GM18511 (cell line): ENCODE data around the gene KRT8.
"Not testable (repeated sequence)": the region's sequence is repeated elsewhere in the genome, so short reads cannot be mapped to it uniquely, and the experiment has no call there.

Experiments
- ATAC-seq: cut with Tn5 transposase; IDR thresholded peaks from one replicate; pipeline ENCODE4 v1.9.1; 2021; ENCODE audit warnings: mild to moderate bottlenecking, moderate library complexity; ENCODE audit not compliant: unreplicated experiment

KRT8 gene

GRCh38 chr12:52876372-52876771, 28.5 kb downstream of the KRT8 start:
- ATAC-seq = no peak

DNA sequence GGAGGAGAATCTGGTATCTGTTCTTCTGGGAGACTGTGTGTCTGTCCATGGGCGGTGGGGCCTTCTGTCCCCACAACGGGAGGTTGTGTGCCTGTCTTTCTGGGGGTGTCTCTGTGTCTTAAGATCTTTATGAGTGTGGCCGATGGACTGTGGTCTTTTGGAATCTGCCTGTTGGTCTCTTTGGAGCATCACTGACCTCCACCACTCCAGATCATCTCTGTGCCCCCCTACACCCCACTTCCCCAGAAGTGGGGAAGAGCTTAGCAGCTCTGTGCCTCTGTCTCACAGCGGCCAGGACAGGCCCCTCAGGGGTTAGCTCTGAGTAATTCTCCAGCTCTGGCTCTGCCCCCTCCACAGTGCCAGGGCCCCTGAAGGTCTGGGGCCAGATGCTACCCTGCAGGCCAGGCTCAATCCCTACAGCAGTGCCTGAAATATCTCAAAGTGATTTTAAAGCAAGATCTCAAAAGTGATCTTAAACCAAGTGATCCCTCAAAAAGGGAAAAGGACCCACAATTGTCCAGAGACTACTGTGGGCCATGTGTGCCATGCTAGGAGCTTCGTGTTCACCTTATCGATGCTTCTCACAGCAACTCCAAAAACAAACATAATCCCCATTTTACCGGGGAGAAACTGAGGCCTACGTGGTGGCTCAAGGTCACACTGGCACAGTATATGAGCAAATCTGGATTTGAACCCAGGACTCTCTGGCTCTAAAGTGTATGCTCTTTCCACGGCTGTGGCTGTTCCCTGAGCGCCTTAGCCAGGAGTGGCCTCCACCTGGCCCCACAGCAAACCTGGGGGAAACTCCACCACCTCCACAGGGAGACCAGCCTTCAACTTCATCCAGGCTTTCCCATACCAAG, 30.1 kb downstream of the KRT8 start:
- no peak for ATAC-seq

- ATAC-seq = no peak
Measured at GRCh38 chr12:52873832-52874572, 30.9 kb downstream of the KRT8 start.

GRCh38 chr12:52873513-52873831, 31.4 kb downstream of the KRT8 start:
- ATAC-seq = no peak

- ATAC-seq = no peak
Measured at GRCh38 chr12:52872644-52873389, 32.1 kb downstream of the KRT8 start.

DNA sequence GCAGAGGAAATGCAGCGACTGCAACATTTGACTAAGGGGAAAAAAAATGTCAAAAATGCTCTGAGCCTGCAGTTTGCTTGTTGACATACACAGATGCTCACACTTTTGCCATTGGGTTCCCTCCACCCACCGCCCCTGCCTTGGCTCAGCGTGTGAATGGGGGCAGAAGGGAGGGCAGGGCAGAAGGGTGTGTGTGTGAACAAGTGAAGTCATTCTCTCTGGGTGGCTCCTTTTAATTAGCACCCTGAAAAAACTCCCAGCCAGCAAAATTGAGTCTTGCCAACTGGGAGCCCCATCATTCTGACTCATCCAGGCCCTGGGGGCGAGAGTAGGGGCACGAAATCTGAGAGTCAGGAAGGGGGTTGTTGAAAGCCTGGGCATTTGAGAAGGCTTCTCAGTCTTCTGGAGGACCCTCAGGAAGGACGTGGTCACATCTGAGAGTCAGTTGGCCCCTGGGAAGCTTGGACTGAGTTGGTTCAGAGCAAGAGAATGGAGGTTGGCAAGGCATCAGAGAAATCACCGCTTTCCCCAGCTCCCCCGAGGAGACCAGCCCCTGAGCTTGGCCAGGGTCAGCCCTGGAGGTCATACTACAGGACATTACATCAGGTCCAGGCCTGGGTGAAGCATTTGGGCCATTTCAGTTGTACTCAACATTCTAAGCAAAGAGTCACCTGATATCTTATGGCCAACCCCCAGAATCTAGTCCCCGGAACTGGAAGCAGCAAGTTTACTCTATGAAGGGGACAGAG, 33.4 kb downstream of the KRT8 start:
- ATAC-seq = no peak

DNA sequence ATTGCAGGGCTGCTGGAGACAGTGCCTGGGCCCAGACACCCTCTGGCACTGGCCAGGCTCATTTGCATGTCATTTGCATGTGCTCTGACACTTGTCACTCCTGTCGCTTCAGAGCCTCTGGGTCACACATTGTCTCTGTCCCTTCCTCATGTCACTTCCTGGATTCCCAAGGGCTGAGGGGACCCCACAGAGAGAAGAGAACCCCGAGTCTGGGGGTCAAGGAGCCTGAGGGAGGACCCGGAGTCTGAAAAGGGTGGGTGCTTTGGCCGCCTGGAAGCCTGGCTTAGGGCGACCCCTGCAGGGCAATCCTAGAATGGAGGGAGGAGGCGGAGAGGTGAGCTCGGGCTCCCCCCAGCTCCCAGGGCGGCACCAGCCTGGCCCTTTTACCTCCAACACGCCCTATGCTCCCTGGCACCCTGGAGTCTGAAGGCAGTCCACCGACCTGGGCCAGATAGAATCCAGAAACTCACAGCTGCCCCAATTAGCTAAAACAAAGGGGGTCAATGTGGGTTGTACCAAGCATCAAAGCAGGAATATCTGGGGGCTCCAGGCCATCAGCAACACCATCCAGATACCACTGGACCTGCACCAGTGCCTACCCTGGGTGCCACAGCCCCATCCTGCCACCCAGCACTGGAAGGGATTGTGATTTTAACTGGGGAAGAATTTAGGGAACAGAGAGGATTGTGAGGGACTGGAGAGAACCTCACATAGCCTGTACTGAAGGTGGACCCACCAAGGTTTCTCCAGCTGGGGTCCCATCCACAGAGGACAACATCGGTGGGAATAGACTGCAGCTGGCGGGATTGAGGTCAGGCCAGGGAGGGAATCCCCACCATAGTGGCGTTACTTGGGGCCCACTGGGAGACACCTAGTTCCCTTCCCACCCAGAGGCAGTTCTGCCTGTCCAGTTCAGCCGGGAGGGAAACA, 34.2 kb downstream of the KRT8 start:
- ATAC-seq = peak; percentile 75

DNA sequence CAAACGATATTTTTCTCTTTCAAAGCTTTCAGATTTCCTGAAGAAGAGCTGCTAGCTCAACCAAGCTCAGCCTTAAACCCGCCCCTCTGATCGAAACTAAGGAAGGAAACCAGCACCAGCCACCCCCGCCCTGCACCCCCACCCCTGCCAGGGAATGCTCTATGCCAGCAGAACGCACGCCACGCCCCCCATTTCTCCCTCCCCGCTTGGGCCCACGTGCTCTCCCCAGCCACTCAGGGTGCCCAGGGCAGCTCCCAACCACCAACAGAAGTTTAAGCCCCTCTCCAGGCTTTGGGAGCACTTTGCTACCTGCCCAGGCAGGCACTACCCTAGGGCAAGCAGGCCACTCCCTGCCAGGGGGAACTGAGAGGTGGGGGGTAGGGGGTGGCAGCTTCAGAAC, 37.2 kb downstream of the KRT8 start:
- no peak for ATAC-seq

DNA sequence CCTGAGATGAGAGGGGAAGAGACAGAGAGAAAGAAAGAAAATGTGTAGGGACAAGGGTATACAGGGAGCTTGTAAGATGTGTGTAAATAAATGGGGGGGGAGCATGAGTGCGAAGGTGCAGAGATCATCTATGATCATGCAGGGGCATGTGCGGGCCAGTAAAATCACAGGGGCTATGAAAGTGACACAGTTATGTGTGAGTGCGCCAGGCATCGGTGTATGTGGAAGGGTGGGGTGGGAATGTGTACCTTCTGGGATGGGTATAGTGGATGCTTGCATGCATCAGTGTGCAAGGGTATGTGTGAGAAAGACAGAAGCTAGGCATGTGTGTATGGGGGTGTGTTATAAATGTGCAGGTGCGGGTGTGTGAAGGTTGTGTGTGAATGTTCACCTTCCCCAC, 37.7 kb downstream of the KRT8 start:
- ATAC-seq = no peak

GRCh38 chr12:52865090-52865944, 39.6 kb downstream of the KRT8 start:
- ATAC-seq = no peak

GRCh38 chr12:52862023-52862422, 42.9 kb downstream of the KRT8 start:
- no peak for ATAC-seq

GRCh38 chr12:52861511-52861910, 43.4 kb downstream of the KRT8 start:
- ATAC-seq = no peak

GRCh38 chr12:52860102-52860823, 44.6 kb downstream of the KRT8 start:
- ATAC-seq = no peak

DNA sequence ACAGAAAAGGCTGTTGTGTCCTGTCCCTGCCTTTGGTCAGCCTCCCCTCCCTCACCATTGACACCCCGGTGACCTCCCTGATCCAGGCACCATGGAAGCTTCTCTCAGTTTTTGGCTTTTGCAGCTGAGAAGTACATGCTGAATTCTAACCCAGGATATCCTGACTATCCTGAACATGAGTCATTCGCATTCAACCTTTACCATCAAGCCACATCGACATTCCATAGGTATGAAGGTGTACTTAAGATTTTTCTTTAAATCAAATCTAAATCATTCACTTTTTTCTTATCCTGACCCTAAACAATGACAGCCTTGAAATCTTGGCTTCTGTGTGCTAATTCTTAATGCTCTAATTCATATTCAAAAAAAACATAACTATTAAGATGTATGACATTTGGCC, 47.4 kb downstream of the KRT8 start:
- ATAC-seq = no peak

DNA sequence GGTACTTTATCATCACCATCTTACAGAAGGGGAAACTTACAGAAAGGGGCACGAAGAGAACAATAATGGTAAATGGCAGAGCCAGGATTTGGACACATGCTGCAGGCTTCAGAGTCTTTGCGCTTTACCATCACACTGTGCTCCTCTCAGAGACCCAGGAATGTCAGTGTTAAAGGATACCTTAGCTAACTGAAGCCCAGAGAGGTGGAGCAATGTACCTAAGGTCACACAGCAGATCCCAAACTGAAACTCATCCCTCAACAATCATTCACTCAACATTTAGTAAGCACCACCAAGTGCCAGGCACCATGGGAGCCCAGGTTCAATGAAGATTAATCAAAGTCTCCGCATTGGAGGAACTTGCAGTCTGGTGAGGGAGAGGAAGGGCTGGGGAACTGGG, 48.1 kb downstream of the KRT8 start:
- no peak for ATAC-seq

GRCh38 chr12:52856077-52856476, 48.8 kb downstream of the KRT8 start:
- not testable (repeated sequence) for ATAC-seq

DNA sequence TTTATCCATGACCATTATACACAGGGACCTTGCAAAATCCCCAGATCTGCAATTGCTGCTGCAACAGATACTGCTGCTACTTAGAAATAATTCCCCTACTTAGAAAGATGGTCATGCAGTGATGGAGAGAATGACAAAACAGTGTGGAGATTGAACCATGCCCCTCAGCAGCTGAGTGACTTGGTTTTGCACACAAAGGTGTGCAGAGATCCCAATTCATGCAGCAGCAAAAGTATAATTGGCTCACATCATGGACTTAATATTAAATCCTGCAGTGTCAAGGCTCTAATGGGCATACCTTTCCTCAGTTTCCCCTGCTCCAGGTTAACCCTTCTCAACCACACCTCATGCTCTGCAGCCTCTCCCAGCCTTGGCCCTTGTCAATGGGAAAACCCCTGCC, 53.1 kb downstream of the KRT8 start:
- no peak for ATAC-seq

DNA sequence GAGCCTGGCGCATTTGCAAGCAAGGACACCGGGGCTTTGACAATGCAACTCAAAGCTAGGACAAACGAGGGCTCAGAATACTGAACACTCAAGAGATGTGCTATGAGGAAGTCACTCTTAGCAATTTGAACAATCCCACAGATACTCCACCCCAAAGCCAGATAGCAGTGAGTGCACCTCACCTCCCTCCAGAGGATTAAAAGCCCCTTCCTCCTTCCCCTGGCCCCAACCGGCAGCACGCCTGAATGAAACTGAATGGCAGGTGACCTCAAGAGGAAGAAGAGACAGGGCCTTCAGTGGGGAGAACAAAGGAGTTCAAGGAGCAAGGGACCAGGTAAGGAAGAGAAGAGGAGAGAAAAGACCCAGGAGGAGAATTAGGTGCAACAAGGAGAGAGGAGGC, 54.2 kb downstream of the KRT8 start:
- ATAC-seq = no peak
